ENCODE results near the gene DCAF5. TPM values are rescaled to one million over a fixed set of nuclear protein-coding genes. Genes with fewer than 3 reads are reported as not detected.

Gene DCAF5
- total and polyA plus RNA-seq, 2 of the 13 experiments (the other 11 are each of a cell fraction or from before 2014, with no cell fraction given), result 13.4 to 31.6 TPM

DNA sequence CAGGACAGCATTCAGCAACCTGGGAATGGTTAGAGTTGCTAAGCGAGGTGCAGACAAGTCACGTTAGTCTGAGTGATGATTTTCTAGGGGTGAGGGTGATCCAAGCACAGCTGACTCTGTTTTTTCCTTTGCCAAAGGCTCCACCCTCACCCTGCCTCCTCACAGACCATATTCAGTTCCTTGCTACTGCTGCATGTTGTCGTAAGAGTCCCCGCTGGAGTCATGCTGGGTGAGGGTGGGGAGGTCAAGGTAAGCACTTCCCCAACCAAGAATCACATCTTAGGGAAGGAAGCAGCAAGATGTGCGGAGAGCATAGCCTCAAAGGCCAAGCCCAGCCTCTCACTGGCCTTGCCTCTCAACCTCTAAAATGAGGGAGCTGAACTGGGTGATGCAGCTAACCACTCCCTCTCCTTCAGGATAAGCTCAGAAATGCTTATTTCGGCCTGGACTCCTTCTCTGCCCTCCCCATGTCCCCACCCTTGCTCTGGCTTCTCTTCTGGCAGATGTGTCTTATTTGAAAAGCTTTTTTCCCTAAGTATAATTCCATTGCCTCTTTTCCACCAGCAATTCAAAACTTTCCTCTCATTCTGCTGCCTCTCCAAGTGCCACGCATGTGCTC is 107.0 kb downstream of the DCAF5 start (continued):
- TF ChIP-seq SRSF9 (IDR thresholded peaks at IDR 0.05; ENCODE audit: borderline replicate concordance, insufficient read depth, low read depth, low read length, poor library complexity, severe bottlenecking), result no peak
- no peak for TF ChIP-seq ZZZ3 (CRISPR knock-in tag; IDR thresholded peaks at IDR 0.05; ENCODE audit: borderline replicate concordance)
- TF ChIP-seq, protein P1, sequence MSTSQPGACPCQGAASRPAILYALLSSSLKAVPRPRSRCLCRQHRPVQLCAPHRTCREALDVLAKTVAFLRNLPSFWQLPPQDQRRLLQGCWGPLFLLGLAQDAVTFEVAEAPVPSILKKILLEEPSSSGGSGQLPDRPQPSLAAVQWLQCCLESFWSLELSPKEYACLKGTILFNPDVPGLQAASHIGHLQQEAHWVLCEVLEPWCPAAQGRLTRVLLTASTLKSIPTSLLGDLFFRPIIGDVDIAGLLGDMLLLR (CRISPR knock-in tag; IDR thresholded peaks at IDR 0.05), result no peak
- no peak for TF ChIP-seq ZSCAN31 (CRISPR knock-in tag; IDR thresholded peaks at IDR 0.05; ENCODE audit: low read depth)
- no peak for TF ChIP-seq ZNF619 (CRISPR knock-in tag; IDR thresholded peaks at IDR 0.05)
- no peak for TF ChIP-seq MYPOP (CRISPR knock-in tag; IDR thresholded peaks at IDR 0.05)
- no peak for TF ChIP-seq HNRNPL (IDR thresholded peaks at IDR 0.05; ENCODE audit: low read depth, low read length)

GRCh38 chr14:69044965-69045555 is 107.9 kb downstream of the DCAF5 start:
- 83% methylated on average over 3 of the region's 6 CpGs for WGBS (ENCODE audit: low lambda C conversion rate)
- ChIA-PET CTCF (ENCODE audit: low intra/inter-chr PET ratio, low total read pairs) (no interaction called here), POLR2A (no interaction called here)
- in situ Hi-C loops (cut with HindIII; ENCODE audit: extremely low pct_ligation_motif_present, low pct_unique_long_range_greater_than_20kb) (no loop called here), intact Hi-C loops (cut with micrococcal nuclease; ENCODE audit: unreplicated experiment) (no loop called here)
- TF ChIP-seq HOXA9 (CRISPR knock-in tag; IDR thresholded peaks at IDR 0.05; ENCODE audit: borderline replicate concordance) (no peak), PBX3 (CRISPR knock-in tag; IDR thresholded peaks at IDR 0.05; ENCODE audit: borderline replicate concordance) (no peak), MAFK (conservative IDR thresholded peaks at IDR 0.05 in 1 of 2, IDR thresholded peaks at IDR 0.05 in 1 of 2; ENCODE audit: low read length in 2 of 2) (peak; percentile 73), MAFF (IDR thresholded peaks at IDR 0.05; ENCODE audit: low read depth, low read length) (0 out of 2 replicates have a peak, but pooled peaks have one; percentile 29)
- TF ChIP-seq, protein P2, sequence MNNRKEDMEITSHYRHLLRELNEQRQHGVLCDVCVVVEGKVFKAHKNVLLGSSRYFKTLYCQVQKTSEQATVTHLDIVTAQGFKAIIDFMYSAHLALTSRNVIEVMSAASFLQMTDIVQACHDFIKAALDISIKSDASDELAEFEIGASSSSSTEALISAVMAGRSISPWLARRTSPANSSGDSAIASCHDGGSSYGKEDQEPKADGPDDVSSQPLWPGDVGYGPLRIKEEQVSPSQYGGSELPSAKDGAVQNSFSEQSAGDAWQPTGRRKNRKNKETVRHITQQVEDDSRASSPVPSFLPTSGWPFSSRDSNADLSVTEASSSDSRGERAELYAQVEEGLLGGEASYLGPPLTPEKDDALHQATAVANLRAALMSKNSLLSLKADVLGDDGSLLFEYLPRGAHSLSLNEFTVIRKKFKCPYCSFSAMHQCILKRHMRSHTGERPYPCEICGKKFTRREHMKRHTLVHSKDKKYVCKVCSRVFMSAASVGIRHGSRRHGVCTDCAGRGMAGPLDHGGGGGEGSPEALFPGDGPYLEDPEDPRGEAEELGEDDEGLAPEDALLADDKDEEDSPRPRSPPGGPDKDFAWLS (CRISPR knock-in tag; IDR thresholded peaks at IDR 0.05; ENCODE audit: borderline replicate concordance), result no peak
- Histone ChIP-seq H3K36me3 (replicated peaks in 1 of 2; ENCODE audit: control insufficient read depth in 1 of 2, insufficient read depth in 2 of 2, low read length in 2 of 2) (no peaks in the 10 kb centered on the region), H3K4me3 (replicated peaks in 1 of 3; ENCODE audit: insufficient read depth in 1 of 3, low read depth in 2 of 3, low read length in 3 of 3) (no peak overlapping the region), H3K79me2 (ENCODE audit: insufficient read depth, low read length) (no peaks in the 10 kb centered on the region), H3K27ac (ENCODE audit: extremely low read length, insufficient read depth, low read length) (no peak overlapping the region), H3K4me1 (ENCODE audit: insufficient read depth, low read length) (peaks cover 26% of the 10 kb centered on the region), H3K27me3 (ENCODE audit: control insufficient read depth in 1 of 2, insufficient read depth in 2 of 2, low read length in 2 of 2) (peaks cover 0 to 25% of the 10 kb centered on the region in 2 experiments; a peak in 3 of 5 replicates), H2AFZ (ENCODE audit: low read length) (no peak overlapping the region), H3K9ac (ENCODE audit: insufficient read depth, low read depth, low read length) (no peak overlapping the region), H3K9me3 (ENCODE audit: low read length) (no peaks in the 10 kb centered on the region), H3K4me2 (ENCODE audit: low read depth, low read length) (no peak overlapping the region), H4K20me1 (ENCODE audit: insufficient read depth, low read length) (no peaks in the 10 kb centered on the region)
- FAIRE-seq, result no peak
- DNase-seq (ENCODE audit: low spot score), result no peak
- BruUV-seq (replicated peaks), result no TSS peak
- no peak for ATAC-seq

All from HepG2 (cell line).